ENCODE data around the gene GRAP2.

GRAP2 gene

DNA sequence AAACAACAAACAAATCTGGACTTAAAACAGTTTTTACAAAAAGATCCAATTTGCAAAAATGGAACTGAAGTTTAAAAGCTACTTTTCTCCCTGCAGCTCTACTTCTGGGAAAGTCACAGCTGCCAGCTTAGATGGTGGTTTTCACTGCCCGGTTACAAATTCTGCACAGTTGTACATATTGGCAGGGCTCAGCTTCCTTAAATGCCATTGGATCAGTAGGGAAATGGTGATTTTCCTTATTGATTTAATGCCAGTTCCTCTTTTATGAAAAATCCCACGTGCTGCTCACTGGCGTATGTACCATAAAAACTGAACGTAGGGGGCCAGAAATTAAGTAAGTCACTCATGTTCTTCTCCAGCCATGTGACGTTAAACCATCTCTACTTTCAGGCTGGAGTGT is 22.8 kb downstream of the GRAP2 start:
- DNase-seq (ENCODE audit: low read depth): no peak
- TF ChIP-seq, protein P1, sequence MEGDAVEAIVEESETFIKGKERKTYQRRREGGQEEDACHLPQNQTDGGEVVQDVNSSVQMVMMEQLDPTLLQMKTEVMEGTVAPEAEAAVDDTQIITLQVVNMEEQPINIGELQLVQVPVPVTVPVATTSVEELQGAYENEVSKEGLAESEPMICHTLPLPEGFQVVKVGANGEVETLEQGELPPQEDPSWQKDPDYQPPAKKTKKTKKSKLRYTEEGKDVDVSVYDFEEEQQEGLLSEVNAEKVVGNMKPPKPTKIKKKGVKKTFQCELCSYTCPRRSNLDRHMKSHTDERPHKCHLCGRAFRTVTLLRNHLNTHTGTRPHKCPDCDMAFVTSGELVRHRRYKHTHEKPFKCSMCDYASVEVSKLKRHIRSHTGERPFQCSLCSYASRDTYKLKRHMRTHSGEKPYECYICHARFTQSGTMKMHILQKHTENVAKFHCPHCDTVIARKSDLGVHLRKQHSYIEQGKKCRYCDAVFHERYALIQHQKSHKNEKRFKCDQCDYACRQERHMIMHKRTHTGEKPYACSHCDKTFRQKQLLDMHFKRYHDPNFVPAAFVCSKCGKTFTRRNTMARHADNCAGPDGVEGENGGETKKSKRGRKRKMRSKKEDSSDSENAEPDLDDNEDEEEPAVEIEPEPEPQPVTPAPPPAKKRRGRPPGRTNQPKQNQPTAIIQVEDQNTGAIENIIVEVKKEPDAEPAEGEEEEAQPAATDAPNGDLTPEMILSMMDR (IDR thresholded peaks at IDR 0.05; ENCODE audit: low read depth, low read length, missing control alignments): no peak
- H3K4me3 ChIP-seq (ENCODE audit: low read depth, low read length): no peak overlapping the region
- in situ Hi-C loops (cut with HindIII; ENCODE audit: low sequenced_read_pairs): loop anchor here (5.0 kb wide), 1 partner anchor 66 kb away; no protein-coding TSS in a partner anchor

- H3K4me3 ChIP-seq (ENCODE audit: low read depth, low read length): no peak overlapping the region
- in situ Hi-C loops (cut with HindIII; ENCODE audit: low sequenced_read_pairs): loop anchor here (5.0 kb wide), 1 partner anchor 67 kb away; no protein-coding TSS in a partner anchor
- no peak for DNase-seq (ENCODE audit: low read depth)
- TF ChIP-seq, protein P1 (IDR thresholded peaks at IDR 0.05; ENCODE audit: low read depth, low read length, missing control alignments): no peak
Observed at GRCh38 chr22:39924286-39924685, 23.4 kb downstream of the GRAP2 start.

GRCh38 chr22:39925273-39925672 is 24.4 kb downstream of the GRAP2 start:
- no peak overlapping the region for H3K4me3 ChIP-seq (ENCODE audit: low read depth, low read length)
- TF ChIP-seq, protein P1 (IDR thresholded peaks at IDR 0.05; ENCODE audit: low read depth, low read length, missing control alignments): no peak
- in situ Hi-C loops (cut with HindIII; ENCODE audit: low sequenced_read_pairs): no loop called here
- no peak for DNase-seq (ENCODE audit: low read depth)

- in situ Hi-C loops (cut with HindIII; ENCODE audit: low sequenced_read_pairs): no loop called here
- TF ChIP-seq, protein P1 (IDR thresholded peaks at IDR 0.05; ENCODE audit: low read depth, low read length, missing control alignments): no peak
- no peak overlapping the region for H3K4me3 ChIP-seq (ENCODE audit: low read depth, low read length)
- no peak for DNase-seq (ENCODE audit: low read depth)
Observed at GRCh38 chr22:39925909-39926679, 25.2 kb downstream of the GRAP2 start.

- no peak for DNase-seq (ENCODE audit: low read depth)
- TF ChIP-seq, protein P1 (IDR thresholded peaks at IDR 0.05; ENCODE audit: low read depth, low read length, missing control alignments): no peak
- no peak overlapping the region for H3K4me3 ChIP-seq (ENCODE audit: low read depth, low read length)
- in situ Hi-C loops (cut with HindIII; ENCODE audit: low sequenced_read_pairs): no loop called here
Observed at GRCh38 chr22:39926753-39927152, 25.9 kb downstream of the GRAP2 start.

DNA sequence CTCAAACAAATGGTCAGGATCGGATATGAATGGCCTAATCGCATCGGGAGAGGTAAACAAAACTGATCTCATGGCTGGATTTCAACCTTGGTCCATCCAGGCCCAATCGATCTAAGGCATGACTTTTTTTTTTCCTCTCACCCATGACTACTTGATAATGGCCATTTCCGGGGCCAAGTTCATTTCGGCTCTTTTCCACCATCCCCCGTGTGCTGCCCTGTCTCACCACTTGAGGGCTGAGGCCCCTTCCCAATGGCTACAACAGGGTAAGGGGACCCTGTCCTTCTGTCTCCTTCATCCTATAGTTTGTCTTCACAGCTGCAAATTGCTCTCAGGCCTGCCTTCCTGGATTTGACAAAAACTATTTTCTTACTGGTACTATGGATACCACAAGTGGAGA is 26.7 kb downstream of the GRAP2 start:
- DNase-seq (ENCODE audit: low read depth): no peak
- TF ChIP-seq, protein P1 (IDR thresholded peaks at IDR 0.05; ENCODE audit: low read depth, low read length, missing control alignments): peak; percentile 22
- in situ Hi-C loops (cut with HindIII; ENCODE audit: low sequenced_read_pairs): no loop called here
- no peak overlapping the region for H3K4me3 ChIP-seq (ENCODE audit: low read depth, low read length)
